DMS 273 (cell line): Measurements from ENCODE around the gene CDKN1A.
"Not testable (repeated sequence)": the region's sequence is repeated elsewhere in the genome, so short reads cannot be mapped to it uniquely, and the experiment has no call there.

Source experiments
- DNase-seq: peaks from one replicate; lab custom pipeline; 2025; ENCODE audit not compliant: unreplicated experiment; lab: John Stamatoyannopoulos, UW

Gene CDKN1A

DNA sequence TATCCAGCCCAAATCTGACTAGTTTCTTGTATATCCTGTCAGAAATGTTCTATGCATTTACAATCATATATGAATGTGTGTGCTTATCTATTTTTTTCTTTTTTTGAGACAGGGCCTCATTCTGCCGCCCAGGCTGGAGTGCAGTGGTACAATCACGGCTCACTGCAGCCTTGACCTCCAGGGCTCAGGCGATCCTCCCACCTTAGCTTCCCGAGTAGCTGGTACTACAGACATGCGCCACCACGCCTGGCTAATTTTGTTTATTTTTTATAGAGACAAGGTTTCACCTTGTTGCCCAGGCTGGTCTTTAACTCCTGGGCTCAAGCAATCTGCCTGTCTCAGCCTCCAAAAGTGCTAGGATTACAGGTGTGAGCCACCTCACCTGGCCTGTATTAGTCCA, 16.1 kb downstream of the CDKN1A start:
- no peak for DNase-seq

- no peak for DNase-seq
Observed at GRCh38 chr6:36695414-36695813, 16.9 kb downstream of the CDKN1A start.

DNA sequence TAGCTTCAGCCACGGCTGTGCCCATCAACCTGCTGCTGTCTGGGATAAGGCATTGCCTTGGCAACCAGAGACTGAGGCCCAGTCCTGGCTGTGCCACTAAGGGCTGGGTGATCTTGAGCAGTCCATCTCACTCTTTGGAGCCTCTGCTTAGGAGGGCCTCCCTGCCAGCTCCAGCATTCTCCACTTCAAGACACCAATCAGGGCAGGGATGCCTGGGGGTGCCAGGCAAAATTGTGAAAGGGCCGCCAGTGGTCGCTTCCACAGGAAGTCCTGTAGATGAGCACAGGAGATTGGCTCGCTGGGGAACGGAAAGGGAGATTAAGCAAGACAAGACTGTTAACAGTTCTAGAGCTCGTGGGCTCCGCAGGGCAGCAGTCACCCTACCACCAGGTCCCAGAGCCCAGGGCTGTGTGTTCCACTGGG, 19.0 kb downstream of the CDKN1A start, which contains the start of gene RAB44:
TSS of gene RAB44 (plus strand) at position 346 of the 423 bp plus-strand sequence. CDS start 6,410 bp downstream, outside the sequence.
- no peak for DNase-seq

DNA sequence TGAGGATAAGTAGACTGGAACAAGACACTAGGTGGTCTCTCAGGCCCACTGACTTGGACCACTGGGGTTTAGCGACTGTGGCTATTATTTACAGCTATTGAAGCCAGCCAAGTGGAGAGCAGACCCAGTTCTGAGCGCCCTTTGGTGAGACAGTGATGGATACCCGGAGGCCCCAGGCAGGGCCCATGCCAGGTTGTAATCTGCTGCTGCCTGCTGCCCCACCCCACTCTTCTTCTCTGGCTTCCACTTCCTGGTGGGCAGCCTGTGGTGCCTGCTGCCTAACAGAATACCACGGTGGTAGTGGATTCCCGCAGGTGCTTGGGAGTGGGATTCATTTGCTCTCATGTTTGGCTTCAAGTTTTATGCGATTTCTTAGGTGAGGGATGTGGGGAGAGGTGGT, 19.7 kb downstream of the CDKN1A start:
- no peak for DNase-seq

DNA sequence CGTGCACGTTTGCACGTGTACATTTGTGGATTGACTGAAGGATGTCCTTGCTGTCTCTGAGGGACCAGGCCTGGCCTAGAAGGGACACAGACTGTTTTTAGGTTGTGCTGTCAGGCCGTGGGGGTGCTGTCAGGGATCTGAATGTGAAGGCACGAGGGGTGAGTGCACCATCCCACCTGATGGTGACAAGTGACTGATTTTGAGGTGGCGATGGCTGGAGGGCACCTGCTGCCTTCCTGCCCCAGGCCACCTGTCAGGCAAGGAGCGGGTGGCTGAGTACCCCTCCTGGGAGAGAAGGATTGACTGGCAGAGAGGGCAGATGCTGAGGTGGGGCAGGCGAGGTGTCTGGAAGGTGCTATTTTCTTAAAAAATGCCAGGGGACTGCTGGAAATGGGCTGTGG, 20.4 kb downstream of the CDKN1A start:
- no peak for DNase-seq

DNA sequence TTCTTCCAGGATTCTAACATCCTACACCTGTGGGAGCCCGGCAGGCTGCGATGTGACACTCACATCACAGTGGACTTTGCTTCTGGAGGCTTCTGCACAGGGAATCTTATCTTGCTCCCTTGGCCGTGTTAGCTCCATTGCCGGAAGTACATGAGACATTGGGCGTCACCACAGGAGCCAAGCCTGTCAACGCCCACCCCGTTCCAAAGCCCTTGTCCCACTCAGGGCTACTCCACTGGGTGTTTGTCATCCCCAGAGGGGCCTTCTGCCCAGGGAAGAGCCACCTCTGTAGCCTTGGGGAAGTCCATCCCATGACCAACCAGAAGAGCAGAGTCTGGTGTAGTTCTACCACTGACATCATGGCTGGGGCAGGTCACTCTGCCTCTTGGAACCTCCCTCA, 20.8 kb downstream of the CDKN1A start:
- DNase-seq = no peak

GRCh38 chr6:36700071-36700812, 21.7 kb downstream of the CDKN1A start:
- DNase-seq = no peak

GRCh38 chr6:36700831-36701230, 22.3 kb downstream of the CDKN1A start:
- no peak for DNase-seq

DNA sequence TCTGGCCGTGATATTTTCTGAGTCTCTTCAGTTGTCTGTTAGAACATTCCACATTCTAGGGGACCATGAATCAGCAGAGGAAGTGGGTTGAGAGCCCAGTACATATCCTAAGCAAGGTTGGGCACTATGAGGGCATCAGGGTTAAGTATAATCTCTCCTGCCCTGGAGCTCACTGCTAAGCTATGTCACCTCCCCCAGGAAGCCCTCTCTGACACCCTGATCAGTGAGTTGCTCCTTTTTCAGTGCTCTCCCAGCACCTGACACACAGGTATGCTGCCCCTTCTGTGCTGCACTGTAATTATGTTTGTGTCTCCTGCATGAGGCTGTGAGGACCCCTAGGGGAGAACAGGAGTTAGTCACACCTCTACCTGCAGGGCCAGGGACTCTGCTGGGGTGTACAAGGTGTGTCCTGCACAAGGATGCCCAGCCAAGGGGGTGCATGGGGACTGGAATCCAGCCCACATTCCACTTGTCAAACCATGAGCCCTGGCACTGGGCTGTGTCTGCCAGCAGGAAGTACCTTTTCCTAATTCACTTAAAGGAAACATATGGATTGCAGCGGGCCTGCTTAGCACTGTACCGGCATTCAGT, 23.0 kb downstream of the CDKN1A start:
- no peak for DNase-seq

DNA sequence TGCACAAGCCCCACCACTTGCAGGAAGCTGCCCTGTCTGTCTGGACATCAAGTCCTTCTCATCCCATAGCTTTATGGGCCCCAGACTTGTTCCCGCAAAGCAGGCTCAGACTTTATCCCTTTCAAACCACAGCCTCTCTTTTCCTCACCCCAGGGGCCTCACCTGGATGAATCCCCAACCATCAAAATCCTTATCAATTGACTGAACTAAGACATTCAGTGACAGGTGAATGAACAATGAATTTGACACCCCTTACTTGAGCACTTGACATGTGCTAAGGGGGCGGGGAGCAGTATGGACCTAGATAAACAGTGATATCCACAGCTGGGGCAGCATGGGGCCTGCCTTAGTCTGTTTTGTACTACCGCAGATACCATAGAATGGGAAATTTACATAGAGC, 24.1 kb downstream of the CDKN1A start:
- no peak for DNase-seq

DNA sequence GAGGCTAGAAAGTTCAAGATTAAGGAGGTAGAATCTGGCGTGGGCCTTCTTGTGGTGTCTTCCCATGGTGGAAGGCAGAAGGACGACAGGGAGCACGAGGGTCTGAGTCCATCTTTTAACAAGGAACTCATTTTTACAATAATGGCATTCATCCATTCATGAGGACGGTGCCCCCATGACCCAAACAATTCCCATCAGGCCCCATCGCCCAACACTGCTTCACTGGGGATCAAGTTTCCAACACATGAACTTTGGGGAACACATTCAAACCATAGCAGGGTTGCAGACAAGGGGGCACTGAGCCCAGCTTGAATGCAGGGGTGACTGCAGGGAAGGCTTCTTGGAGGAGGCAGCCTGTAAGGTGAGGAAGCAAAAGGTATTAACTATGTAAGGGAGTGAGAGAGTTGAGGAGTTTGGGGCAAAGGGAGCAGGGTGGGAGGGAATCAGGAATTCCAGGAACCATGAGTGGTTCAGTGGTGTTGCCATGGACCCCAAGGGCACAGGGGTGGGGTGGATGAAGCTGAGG, 24.6 kb downstream of the CDKN1A start:
- no peak for DNase-seq

DNA sequence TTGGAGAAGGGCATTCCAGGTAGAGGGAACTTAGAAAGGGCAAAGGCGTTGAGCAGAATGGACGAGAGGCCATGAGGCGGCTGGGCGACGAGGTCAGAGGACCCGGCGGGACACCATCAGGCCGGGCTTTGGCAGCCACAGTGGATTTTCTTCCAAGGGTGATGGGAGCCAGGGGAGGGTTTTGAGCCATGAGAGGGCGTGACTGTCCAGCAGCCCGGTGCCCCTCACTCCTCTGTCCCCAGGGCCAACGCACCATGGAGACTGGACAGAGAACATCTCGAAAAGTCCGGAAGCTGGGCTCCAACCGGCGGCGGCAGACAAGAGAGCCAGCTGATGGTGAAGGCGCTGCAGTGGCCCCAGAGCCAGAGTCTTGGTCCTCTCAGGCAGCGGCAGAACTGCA, 25.5 kb downstream of the CDKN1A start:
- no peak for DNase-seq

- not testable (repeated sequence) for DNase-seq
Observed at GRCh38 chr6:36704961-36705577, 26.6 kb downstream of the CDKN1A start.

- DNase-seq = no peak
Observed at GRCh38 chr6:36706339-36706738, 27.8 kb downstream of the CDKN1A start.

DNA sequence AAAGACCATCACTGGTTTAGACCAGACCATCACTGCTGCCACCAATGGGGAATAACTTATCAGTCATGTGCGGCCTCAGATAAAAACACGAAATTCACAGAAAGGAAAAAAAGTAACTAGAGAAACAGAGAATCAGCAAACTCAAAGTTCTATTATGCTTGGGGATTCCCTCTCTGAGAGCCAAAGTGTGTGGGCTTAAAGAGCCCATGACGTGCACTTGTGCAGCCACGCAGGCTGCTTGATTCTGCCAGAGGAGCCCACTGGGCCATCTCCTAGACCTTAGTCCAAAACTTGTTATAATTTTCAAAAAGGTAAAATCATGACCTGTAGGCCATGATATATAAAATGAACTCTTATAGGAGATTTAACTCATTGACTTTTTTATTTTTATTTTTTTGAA, 34.3 kb downstream of the CDKN1A start:
- no peak for DNase-seq

GRCh38 chr6:36713846-36714245, 35.3 kb downstream of the CDKN1A start:
- DNase-seq = no peak

DNA sequence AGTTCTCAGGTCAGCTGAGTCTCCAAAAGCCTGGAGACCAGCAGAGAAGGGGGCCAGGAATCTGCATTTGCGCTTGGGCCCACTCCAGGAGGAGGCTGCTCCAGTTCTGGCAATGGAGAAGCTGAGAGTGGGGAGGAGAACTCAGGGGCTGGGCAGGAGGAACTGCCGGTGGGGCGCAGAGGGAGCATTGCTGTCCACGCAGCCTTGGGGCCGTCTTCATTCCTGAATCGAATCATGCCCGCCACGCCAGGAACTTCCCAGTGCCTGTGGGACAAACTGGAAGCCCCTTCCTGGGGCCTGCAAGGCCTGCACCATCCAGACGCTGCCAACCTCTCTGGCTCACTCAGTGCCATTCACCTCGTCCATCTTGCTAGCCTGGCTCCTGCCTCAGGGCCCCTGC, 36.0 kb downstream of the CDKN1A start:
- DNase-seq = no peak

DNA sequence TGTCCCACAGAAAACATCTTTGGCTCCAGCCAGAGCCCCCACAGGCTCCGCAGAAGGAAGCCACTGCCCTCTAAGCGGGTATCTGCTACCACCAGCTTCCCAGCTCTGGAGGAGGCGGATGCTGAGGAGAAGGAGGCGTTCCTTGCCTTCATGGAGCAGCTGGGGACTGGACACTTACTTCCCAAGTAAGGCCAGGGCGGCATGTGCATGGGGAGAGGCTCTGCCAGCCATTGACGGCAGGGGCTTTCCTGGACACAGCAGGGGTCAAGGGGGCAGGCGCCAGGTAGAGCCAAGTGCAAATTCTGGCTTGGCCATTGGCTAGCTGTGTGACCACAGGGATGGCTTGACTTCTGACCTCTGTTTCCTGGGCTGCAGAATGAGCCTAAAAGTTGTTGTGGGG, 37.0 kb downstream of the CDKN1A start:
- DNase-seq = no peak

- peak; percentile 32 for DNase-seq
Observed at GRCh38 chr6:36716476-36717093, 38.1 kb downstream of the CDKN1A start.

DNA sequence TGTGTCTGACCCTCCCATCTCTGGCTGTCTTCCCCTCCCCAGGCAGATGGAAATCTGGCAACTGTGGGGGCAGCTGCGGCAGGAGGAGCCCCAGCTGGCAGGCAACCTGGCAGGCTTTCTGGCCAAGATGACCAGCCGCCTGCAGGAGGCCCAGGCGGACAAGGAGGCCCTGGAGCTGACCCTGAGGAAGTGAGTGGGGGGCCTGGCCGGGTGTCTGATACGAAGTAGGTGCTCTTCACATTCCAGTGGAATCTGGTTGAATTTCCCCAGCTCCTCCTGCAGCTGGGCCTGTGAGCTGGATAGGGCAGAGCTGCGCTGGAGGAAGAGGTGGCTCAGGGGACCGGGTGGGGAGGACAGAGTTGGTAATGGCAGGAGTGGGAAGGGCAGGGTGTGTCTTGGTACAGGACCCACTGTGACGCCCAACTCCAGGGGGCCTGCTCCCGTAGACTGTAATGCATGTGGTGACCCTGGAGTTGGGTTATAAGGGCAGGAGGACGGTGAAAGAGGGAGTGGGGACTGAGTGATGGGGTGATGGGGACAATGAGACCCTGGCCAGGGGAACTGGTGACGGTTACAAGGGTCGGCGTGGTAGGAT, 38.8 kb downstream of the CDKN1A start:
- DNase-seq = peak; percentile 60

DNA sequence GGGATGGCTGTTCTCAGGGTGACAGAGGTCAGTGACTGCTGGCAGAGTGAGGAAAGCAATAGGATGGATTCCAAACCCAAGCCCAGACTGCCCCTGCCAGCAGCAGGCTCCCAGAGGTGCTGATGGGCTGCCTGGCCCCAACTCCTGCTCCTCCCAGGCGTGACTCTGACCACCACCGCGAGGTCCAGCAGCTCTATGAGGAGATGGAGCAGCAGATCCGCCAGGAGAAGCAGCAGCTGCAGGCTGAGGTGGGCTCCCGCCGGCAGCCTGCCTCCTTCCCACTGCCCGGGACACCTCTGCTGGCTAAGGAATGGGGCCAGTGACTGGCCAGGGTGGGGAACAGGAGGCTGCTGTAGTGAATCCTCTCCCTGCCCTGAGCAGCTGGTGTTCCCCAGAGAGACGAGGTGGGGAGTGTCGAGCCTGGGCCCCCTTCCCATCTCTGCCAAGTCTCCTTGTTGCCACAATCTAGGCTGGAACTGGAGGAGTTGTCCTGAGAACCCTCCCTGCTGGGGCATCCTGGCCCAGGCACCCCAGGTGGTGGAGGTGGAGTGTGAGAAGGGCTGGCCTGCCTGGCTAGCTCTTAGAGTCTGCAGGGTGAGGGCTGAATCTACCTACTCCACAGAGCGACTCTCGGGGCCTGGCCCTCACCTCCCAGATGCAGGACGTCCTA, 39.5 kb downstream of the CDKN1A start:
- DNase-seq = peak; percentile 59
